Activated T-cell treated with anti-CD3 and anti-CD28 coated beads, Interleukin-2, amount 50 U/mL, for 24 hours (primary cell): ENCODE data around the gene BICD1.

ENCODE experiments used
- DNase-seq: peaks from one replicate; pipeline ENCODE4 v3.0.0-alpha.2; 2020
- H3K27ac Mint-ChIP-seq: 2 replicates; pipeline ENCODE4 v1.8.0; 2020; ENCODE audit warnings: mild to moderate bottlenecking, mixed read lengths
- H3K27me3 Mint-ChIP-seq: 2 replicates; pipeline ENCODE4 v1.8.0; 2020; ENCODE audit warnings: mixed read lengths
- H3K36me3 Mint-ChIP-seq: 2 replicates; pipeline ENCODE4 v1.8.0; 2020; ENCODE audit warnings: low read depth, mixed read lengths
- H3K4me1 Mint-ChIP-seq: 2 replicates; pipeline ENCODE4 v1.8.0; 2020; ENCODE audit warnings: low read depth, mixed read lengths
- H3K4me3 Mint-ChIP-seq: 2 replicates; pipeline ENCODE4 v1.8.0; 2020; ENCODE audit warnings: mild to moderate bottlenecking, moderate library complexity, mixed read lengths
- H3K9me3 Mint-ChIP-seq: 2 replicates; pipeline ENCODE4 v1.8.0; 2020; ENCODE audit warnings: mixed read lengths

The BICD1 gene

GRCh38 chr12:32298917-32299316 lies 192.3 kb downstream of the BICD1 start:
- no peak for DNase-seq
- peaks cover 2% of the 10 kb centered on the region for H3K4me1 Mint-ChIP-seq
- no peak overlapping the region for H3K4me3 Mint-ChIP-seq
- H3K36me3 Mint-ChIP-seq: peaks cover 8% of the 10 kb centered on the region
- H3K27ac Mint-ChIP-seq: no peak overlapping the region
- H3K27me3 Mint-ChIP-seq: no peaks in the 10 kb centered on the region
- H3K9me3 Mint-ChIP-seq: no peaks in the 10 kb centered on the region

GRCh38 chr12:32301216-32301615 lies 194.6 kb downstream of the BICD1 start:
- peaks cover 4% of the 10 kb centered on the region for H3K4me1 Mint-ChIP-seq
- DNase-seq: no peak
- no peaks in the 10 kb centered on the region for H3K9me3 Mint-ChIP-seq
- no peak overlapping the region for H3K4me3 Mint-ChIP-seq
- H3K27me3 Mint-ChIP-seq: no peaks in the 10 kb centered on the region
- H3K27ac Mint-ChIP-seq: no peak overlapping the region
- peaks cover 8% of the 10 kb centered on the region for H3K36me3 Mint-ChIP-seq

- H3K27me3 Mint-ChIP-seq: no peaks in the 10 kb centered on the region
- H3K4me3 Mint-ChIP-seq: no peak overlapping the region
- no peak for DNase-seq
- H3K27ac Mint-ChIP-seq: no peak overlapping the region
- peaks cover 4% of the 10 kb centered on the region for H3K4me1 Mint-ChIP-seq
- H3K36me3 Mint-ChIP-seq: peaks cover 13% of the 10 kb centered on the region
- H3K9me3 Mint-ChIP-seq: no peaks in the 10 kb centered on the region
Observed at GRCh38 chr12:32302218-32303173, 195.8 kb downstream of the BICD1 start.

GRCh38 chr12:32303174-32303549 lies 196.5 kb downstream of the BICD1 start:
- H3K4me3 Mint-ChIP-seq: no peak overlapping the region
- DNase-seq: no peak
- no peaks in the 10 kb centered on the region for H3K27me3 Mint-ChIP-seq
- no peaks in the 10 kb centered on the region for H3K9me3 Mint-ChIP-seq
- no peak overlapping the region for H3K27ac Mint-ChIP-seq
- H3K4me1 Mint-ChIP-seq: peaks cover 4% of the 10 kb centered on the region
- H3K36me3 Mint-ChIP-seq: peaks cover 13% of the 10 kb centered on the region

GRCh38 chr12:32305163-32305562 lies 198.5 kb downstream of the BICD1 start:
- Mint-ChIP-seq H3K9me3 (no peaks in the 10 kb centered on the region), H3K4me3 (no peak overlapping the region), H3K36me3 (peaks cover 13% of the 10 kb centered on the region), H3K27ac (no peak overlapping the region), H3K4me1 (peaks cover 4% of the 10 kb centered on the region), H3K27me3 (no peaks in the 10 kb centered on the region)
- no peak for DNase-seq

- H3K27ac Mint-ChIP-seq: no peak overlapping the region
- no peak for DNase-seq
- peaks cover 13% of the 10 kb centered on the region for H3K36me3 Mint-ChIP-seq
- no peak overlapping the region for H3K4me3 Mint-ChIP-seq
- no peaks in the 10 kb centered on the region for H3K27me3 Mint-ChIP-seq
- H3K4me1 Mint-ChIP-seq: peaks cover 5% of the 10 kb centered on the region
- no peaks in the 10 kb centered on the region for H3K9me3 Mint-ChIP-seq
Observed at GRCh38 chr12:32307326-32307725, 200.7 kb downstream of the BICD1 start.

- H3K36me3 Mint-ChIP-seq: peaks cover 13% of the 10 kb centered on the region
- H3K27me3 Mint-ChIP-seq: no peaks in the 10 kb centered on the region
- H3K4me3 Mint-ChIP-seq: no peak overlapping the region
- DNase-seq: no peak
- H3K9me3 Mint-ChIP-seq: no peaks in the 10 kb centered on the region
- no peak overlapping the region for H3K27ac Mint-ChIP-seq
- peaks cover 4% of the 10 kb centered on the region for H3K4me1 Mint-ChIP-seq
Observed at GRCh38 chr12:32309811-32310736, 203.4 kb downstream of the BICD1 start.

- Mint-ChIP-seq H3K36me3 (peaks cover 4% of the 10 kb centered on the region), H3K27ac (no peak overlapping the region), H3K4me1 (peaks cover 3% of the 10 kb centered on the region), H3K4me3 (no peak overlapping the region), H3K9me3 (no peaks in the 10 kb centered on the region), H3K27me3 (no peaks in the 10 kb centered on the region)
- DNase-seq: no peak
Observed at GRCh38 chr12:32312049-32312670, 205.5 kb downstream of the BICD1 start.

GRCh38 chr12:32322354-32322753 lies 215.7 kb downstream of the BICD1 start:
- no peak overlapping the region for H3K27ac Mint-ChIP-seq
- H3K9me3 Mint-ChIP-seq: no peaks in the 10 kb centered on the region
- H3K27me3 Mint-ChIP-seq: no peaks in the 10 kb centered on the region
- no peaks in the 10 kb centered on the region for H3K4me1 Mint-ChIP-seq
- DNase-seq: no peak
- H3K4me3 Mint-ChIP-seq: no peak overlapping the region
- H3K36me3 Mint-ChIP-seq: peaks cover 1% of the 10 kb centered on the region

- Mint-ChIP-seq H3K4me3 (no peak overlapping the region), H3K27ac (no peak overlapping the region), H3K9me3 (no peaks in the 10 kb centered on the region), H3K4me1 (peaks cover 5% of the 10 kb centered on the region), H3K36me3 (peaks cover 11% of the 10 kb centered on the region), H3K27me3 (no peaks in the 10 kb centered on the region)
- no peak for DNase-seq
Observed at GRCh38 chr12:32331133-32331532, 224.5 kb downstream of the BICD1 start.

GRCh38 chr12:32332446-32332845 lies 225.8 kb downstream of the BICD1 start:
- peaks cover 5% of the 10 kb centered on the region for H3K4me1 Mint-ChIP-seq
- H3K9me3 Mint-ChIP-seq: no peaks in the 10 kb centered on the region
- no peak for DNase-seq
- no peak overlapping the region for H3K4me3 Mint-ChIP-seq
- no peaks in the 10 kb centered on the region for H3K27me3 Mint-ChIP-seq
- H3K27ac Mint-ChIP-seq: no peak overlapping the region
- H3K36me3 Mint-ChIP-seq: peaks cover 14% of the 10 kb centered on the region

- peaks cover 5% of the 10 kb centered on the region for H3K4me1 Mint-ChIP-seq
- H3K9me3 Mint-ChIP-seq: no peaks in the 10 kb centered on the region
- no peak overlapping the region for H3K27ac Mint-ChIP-seq
Observed at GRCh38 chr12:32334371-32334777, 227.7 kb downstream of the BICD1 start.

GRCh38 chr12:32336261-32336660 lies 229.6 kb downstream of the BICD1 start:
- DNase-seq: no peak
- Mint-ChIP-seq H3K9me3 (no peaks in the 10 kb centered on the region), H3K4me3 (no peak overlapping the region), H3K36me3 (peaks cover 24% of the 10 kb centered on the region), H3K27me3 (no peaks in the 10 kb centered on the region), H3K27ac (no peak overlapping the region), H3K4me1 (peaks cover 5% of the 10 kb centered on the region)

More at GRCh38 chr12:32334371-32334777, 227.7 kb downstream of the BICD1 start:
- Mint-ChIP-seq H3K36me3 (peaks cover 23% of the 10 kb centered on the region), H3K27me3 (no peaks in the 10 kb centered on the region), H3K4me3 (no peak overlapping the region)
- DNase-seq: no peak

- Mint-ChIP-seq H3K27ac (no peak overlapping the region), H3K27me3 (no peaks in the 10 kb centered on the region), H3K4me1 (no peaks in the 10 kb centered on the region), H3K36me3 (peaks cover 10% of the 10 kb centered on the region), H3K4me3 (no peak overlapping the region), H3K9me3 (no peaks in the 10 kb centered on the region)
- no peak for DNase-seq
Observed at GRCh38 chr12:32343496-32343895, 236.8 kb downstream of the BICD1 start.
